Right lobe of liver (tissue), 4 donors: Measurements from ENCODE around the gene FARS2.

Experiments used
- POLR2A ChIP-seq: fragments of 450-650 bp; IDR thresholded peaks from one replicate; pipeline ENCODE4 v1.6.1; 2017; ENCODE audit warnings: antibody characterized with exemption, mild to moderate bottlenecking
- TF ChIP-seq, protein P1 (sequence below), 4 donors: fragments of 200-600 bp in 3 of 4; fragments of 450-650 bp in 1 of 4; IDR thresholded peaks; one replicate each; pipeline versions ENCODE4 v1.5.1 to v1.8.0; 2016 to 2022; ENCODE audit warnings: antibody characterized with exemption in 4 of 4, mild to moderate bottlenecking in 2 of 4
- donor health status: DM: no; HTN: no; CAD: no.
- donor health status: DM: no; HTN: no; CAD: no.
- donor health status: DM: no; HTN: yes; CAD: no.

GRCh38 chr6:5562277-5562676, 301.0 kb downstream of the FARS2 start:
- TF ChIP-seq, protein P1, sequence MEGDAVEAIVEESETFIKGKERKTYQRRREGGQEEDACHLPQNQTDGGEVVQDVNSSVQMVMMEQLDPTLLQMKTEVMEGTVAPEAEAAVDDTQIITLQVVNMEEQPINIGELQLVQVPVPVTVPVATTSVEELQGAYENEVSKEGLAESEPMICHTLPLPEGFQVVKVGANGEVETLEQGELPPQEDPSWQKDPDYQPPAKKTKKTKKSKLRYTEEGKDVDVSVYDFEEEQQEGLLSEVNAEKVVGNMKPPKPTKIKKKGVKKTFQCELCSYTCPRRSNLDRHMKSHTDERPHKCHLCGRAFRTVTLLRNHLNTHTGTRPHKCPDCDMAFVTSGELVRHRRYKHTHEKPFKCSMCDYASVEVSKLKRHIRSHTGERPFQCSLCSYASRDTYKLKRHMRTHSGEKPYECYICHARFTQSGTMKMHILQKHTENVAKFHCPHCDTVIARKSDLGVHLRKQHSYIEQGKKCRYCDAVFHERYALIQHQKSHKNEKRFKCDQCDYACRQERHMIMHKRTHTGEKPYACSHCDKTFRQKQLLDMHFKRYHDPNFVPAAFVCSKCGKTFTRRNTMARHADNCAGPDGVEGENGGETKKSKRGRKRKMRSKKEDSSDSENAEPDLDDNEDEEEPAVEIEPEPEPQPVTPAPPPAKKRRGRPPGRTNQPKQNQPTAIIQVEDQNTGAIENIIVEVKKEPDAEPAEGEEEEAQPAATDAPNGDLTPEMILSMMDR (IDR thresholded peaks at IDR 0.05): no peak
- TF ChIP-seq POLR2A: no peak
